Frontal cortex (tissue), 4 donors: ENCODE measurements around the gene SLC35D2. TPM values are rescaled to one million over a fixed set of nuclear protein-coding genes. Genes with fewer than 3 reads are reported as not detected.
"Not testable (repeated sequence)": the region's sequence is repeated elsewhere in the genome, so short reads cannot be mapped to it uniquely, and the experiment has no call there.

Experiments
- DNase-seq, 2 donors: peaks; one replicate each; pipeline ENCODE4 v3.0.0; 2012; ENCODE audit warnings: low spot score in 2 of 2
- FAIRE-seq: peaks from 2 replicates; lab custom pipeline; 2012; peaks lifted over from hg19 to GRCh38; lab: Jason Lieb, UNC
- total RNA-seq: library from RNA; depleted of rRNA; stranded (reverse); fragments of >200 nt; gene quantifications from one replicate; pipeline ENCODE4 v1.2.3, GENCODE V29; 2014
- donor health status: control.
- donor health status: control.
- donor health status: control.

The SLC35D2 gene
- total RNA-seq, 1 donor from 2014 or later, result 2.9 TPM

DNA sequence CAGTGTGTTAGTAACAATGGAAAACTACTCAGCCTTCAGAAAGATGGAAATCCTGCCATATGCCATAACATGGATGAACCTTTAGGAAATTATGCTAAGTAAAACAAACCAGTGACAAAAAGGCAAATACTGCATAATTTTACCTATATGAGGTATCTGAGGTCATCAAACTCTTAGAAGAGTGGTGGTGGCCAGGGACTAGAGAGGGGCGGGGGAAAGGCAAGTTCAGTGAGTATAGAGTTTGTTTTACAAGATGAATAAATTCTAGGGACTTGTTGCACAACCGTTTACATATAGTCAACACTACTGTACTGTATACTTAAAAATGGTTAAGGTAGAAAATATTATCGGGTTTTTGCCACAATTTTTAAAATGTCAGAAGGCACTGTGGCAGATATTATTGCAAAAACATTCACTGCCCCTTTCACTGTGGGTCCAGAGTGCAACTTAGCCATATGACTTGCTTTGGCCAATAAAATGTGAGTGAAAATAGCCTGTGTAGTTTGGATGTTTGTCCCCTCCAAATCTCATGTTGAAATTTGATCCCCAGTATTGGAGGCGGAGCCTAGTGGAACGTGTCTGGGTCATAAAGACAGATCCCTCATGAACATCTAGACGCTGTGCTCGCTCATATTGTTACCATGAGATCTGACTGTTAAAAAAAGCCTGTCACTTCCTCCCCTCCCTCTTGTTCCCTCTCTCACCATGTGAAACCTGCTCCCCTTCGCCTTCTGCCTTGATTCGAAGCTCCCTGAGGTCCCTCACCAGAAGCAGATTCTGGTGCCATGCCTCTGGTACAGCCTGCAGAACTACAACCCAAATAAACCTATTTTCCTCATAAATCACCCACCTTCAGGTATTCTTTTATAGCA is 25.1 kb upstream of the SLC35D2 start:
- FAIRE-seq, result no peak

DNA sequence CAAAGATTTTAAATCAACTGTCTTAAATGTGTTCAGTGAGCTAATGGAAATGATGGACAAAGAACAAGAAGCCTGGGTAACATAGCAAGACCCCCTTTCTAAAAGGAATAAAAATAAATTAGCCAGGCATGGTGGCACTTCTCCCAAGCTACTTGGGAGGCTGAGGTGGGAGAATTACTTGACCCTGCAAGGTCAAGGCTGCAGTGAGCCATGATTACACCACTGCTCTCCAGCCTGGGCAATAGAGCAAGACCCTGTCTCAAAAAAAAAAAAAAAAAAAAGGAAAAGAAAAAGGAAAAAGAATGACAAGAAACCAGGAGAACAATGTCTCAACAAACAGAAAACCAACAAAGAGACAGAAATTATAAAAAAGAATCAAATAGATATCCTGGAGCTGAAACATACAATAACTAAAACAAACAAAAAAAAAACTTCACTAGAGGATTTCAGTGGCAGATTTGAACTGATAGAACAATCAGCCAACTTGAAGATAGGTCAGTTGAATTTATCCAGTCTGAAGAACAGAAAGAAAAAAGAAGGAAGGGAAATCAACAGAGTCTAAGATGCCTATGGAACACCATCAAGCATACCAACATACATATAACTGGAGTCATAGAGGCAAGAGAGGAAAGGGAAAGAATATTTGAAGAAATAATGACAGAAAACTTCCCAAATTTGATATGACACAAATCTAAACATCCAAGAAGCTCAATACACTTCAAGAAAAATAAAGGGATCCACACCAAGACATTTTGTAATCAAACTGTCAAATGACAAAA is 16.8 kb upstream of the SLC35D2 start:
- no peak for DNase-seq

More for the DNA sequence above, 25.1 kb upstream of the SLC35D2 start:
- no peak for DNase-seq

DNA sequence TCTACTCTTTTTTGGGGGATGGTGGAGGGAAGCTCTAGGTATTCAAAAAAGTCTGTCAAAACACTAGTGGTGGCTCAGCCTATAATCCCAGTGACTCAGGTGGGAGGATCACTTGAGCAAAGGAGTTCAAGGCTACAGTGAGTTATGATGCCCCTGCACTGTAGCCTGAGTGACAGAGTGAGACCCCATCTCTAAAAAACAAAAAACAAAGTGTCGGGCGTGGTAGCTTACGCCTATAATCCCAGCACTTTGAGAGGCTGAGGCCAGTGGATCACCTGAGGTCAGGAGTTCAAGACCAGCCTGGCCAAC is 15.8 kb upstream of the SLC35D2 start:
- FAIRE-seq (no peak), DNase-seq (no peak)

More for the DNA sequence above, 16.8 kb upstream of the SLC35D2 start:
- FAIRE-seq, result no peak

DNA sequence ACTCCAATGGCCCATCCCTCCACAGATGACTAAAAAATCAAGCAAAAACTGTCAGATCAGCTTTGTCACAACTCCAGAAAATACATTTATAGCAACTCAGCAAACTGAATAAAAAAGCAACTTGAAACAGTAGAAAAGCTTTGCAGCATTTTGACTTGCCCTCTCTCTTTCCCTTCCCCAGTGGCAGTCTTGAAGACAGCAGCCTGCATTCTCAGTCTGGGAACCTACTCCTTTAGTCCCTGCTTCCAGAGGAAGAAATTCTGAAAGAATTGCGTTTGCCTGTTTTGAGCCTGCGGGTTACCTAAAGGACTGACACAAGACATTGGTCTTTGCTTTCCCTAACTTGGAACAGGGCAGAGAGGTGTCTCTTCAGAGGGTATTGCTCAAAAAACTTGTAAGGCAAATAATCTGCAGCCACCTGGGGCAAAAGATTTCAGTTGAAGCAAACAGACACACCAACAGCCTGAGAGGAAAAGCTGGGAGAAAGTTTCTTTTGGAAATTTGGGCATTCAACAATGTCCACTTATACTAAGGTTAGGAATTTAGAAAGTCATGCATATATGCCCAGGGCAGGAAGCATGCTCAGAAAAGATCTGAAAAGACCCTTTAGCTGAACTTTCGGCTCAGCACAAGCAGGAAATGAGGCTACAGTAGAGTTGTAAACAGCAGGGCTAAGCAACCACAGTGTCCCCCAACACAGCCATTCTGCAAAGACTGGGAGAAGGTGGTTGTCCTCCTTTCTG is 15.2 kb upstream of the SLC35D2 start:
- no peak for FAIRE-seq
- no peak for DNase-seq

DNA sequence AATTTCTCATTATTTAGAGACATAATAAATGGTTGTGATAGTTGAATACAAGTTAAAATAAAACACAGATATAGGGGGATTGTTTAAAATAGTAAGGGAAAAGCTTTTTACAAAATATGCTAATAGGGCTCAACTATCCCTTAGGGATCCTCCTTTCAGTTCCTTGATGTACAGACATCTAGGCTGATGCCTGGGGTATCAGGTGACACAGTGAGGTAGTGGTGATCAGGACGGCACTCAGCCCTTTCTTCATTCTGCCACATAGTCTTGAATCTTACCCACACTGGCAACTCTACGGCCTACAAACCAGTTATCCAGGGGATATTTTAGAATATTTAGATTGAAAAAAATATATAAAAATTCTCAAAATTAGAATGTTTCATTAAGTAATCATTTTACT is 12.5 kb upstream of the SLC35D2 start:
- FAIRE-seq, result no peak
- no peak for DNase-seq

DNA sequence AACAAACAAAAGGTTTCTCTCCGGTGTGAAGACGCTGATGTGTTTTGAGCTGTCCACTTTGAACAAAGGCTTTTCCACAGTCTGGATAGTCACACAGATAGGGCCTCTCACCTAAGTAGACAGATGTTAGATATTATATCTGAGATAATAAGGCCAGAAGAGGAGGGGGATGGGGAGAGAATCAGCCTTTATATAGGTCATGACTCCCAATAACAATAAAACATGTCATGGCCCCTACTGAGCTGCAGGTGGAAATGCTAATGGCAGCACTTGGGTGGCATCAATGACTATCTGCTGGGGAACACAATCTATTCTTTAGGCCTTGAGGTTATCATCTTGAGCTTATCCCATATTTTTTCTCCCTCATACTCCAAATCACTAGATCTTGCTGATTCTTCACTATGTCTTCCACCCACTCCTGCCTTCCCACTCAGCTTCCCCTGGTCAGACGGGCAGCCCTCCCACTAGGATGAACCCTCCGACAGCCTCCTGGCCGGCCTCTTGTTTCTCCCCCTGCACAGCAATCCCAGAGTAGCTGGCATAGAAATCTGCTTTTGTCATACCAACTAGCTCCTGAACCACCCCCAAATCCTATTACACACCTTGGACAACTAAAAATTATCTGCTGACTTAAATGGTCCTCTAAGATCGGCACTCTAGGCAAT is 11.5 kb upstream of the SLC35D2 start:
- no peak for DNase-seq
- FAIRE-seq, result no peak

DNA sequence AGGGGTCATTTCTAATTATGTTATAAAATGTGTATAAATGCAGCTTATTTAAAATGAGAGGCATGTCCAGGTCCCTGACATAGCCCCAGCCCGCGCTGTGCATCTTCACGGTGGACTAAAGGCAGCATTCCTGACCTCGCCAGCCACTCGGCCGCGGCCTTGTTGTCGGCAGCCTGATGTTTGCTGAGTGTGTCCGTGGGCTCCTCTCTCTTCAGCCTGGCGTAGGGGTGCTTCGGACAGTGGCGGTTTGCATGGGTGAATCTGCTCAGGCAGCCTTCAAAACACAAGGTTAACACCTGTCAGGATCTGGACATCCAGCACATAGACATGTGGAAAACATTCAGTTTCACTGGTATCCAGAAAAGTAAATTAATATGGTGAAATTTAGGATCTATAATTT is 8.8 kb upstream of the SLC35D2 start:
- DNase-seq (no peak), FAIRE-seq (no peak)

DNA sequence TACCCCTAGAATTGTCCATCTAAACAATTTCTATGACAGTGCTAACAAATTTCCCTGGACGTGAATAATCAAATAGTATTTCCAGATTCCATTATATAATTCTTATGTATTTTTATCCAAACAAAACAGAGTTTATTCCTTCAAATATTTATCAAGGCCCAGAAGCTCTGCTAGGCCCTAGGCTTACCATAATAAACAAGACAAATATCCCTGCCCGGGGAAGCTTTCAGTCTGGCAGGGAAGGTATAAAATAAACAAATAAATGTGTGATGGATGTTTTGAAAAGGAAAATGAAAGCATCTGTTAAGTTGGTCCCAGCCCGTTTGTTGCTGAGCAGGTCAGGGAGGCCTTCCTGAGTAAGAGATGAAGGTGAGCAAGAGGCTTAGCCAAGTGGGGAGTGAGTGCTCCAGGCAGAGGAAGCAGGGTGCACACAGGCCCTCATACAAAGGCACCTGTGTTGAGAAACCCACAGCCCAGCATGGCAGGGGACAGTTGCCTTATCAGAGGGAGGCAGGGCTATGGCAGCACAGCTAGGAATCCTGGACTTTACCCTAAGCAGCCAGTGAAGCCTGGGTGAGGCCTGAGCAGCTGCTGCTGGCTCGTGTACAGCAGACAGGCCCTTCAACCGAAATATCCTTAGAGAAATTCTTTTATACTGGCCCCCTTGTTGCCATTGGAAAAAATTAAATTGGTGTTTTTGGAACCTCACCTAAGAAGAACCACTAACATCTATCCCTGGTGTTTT is 7.7 kb upstream of the SLC35D2 start:
- FAIRE-seq, result no peak
- DNase-seq, result no peak

DNA sequence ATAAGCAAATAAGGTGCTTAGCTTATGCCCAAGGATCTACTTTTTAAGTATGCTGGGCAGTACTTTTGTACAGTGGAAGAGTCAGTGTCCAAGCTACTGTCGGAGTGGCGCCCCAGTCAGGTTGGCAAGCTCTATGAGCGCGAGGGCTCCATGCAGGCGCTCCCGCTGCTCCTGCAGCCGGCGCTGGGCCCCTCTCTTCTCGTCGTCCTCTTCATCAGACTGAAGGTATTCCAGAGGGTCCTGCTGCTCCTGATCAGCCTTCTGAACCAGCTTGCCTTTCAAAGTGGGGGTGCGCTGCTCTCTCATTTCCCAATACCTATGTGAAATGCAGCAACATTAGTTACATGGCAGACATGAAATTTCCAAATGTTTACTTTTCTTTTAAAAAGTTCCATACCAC is 4.6 kb upstream of the SLC35D2 start:
- DNase-seq, result no peak
- no peak for FAIRE-seq

DNA sequence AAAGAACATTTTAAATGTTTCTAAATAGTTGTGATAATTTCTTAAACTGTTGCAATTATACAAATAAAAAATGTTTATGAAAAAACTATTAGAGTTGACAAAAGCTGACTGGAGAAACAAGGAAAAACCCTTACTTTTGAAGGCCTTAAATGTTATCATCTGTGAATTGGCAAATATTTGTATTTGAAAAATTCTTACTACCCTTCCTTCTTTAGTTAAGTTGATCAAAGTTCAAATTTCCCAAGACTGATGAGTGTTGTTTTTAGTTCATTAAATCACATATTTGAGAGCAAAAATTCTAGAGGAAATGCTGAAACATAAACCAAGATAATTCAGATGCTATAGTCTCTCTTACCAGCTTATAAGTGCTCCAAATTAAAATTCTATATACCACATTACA is 2.6 kb upstream of the SLC35D2 start:
- DNase-seq (no peak), FAIRE-seq (no peak)

DNA sequence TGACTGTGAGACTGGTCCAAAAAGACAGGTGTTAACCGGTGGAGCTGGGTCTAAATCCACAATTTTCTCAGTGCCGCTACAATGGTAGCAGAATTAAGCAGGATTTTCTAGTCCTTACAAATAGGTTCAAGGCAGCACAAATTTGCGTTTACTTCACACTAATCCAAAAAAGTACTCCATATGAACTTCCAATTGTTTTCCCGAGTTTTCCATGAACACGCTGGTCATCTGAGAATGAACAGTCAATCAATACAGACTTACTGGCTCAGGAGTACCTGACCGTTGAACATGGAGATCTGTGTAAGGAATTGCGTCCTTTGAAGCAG is 709 bp downstream of the SLC35D2 start:
- DNase-seq, result no peak
- no peak for FAIRE-seq

DNA sequence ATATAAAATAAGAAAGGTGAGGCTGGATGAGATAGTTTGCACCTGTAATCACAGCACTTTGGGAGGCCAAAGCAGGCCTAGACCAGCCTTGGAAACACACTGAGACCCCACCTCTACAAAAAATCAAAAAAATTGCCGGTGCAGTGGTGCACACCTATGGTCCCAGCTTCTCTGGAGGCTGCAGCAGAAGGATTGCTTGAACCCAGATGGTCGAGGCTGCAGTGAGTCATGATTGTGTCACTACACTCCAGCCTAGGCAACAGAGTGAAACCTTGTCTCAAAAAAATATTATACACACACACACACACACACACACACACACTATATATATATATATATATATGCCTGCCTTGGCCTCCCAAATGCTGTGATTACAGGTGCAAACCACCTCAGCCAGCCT is 1.3 kb downstream of the SLC35D2 start:
- FAIRE-seq (no peak), DNase-seq (no peak)

DNA sequence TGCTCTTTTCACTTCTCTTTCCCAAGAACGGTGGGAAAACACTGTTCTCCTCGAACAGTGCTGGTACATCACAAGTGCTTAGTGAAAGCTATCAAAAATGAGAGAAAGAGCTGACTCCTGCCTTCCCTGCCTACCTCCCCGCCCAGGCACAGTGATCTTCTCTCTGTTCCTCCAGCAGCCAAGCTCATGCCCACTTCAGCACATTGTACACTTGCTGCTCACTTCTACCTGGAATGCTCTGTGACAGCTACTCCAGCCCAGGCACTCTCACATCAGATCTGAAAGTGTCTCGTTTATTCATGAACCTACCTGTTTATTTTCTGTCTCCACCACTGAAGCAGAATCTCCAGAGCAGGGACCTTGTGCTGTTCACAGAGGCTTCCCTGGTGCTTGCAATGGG is 1.8 kb downstream of the SLC35D2 start:
- no peak for FAIRE-seq
- DNase-seq, result no peak

DNA sequence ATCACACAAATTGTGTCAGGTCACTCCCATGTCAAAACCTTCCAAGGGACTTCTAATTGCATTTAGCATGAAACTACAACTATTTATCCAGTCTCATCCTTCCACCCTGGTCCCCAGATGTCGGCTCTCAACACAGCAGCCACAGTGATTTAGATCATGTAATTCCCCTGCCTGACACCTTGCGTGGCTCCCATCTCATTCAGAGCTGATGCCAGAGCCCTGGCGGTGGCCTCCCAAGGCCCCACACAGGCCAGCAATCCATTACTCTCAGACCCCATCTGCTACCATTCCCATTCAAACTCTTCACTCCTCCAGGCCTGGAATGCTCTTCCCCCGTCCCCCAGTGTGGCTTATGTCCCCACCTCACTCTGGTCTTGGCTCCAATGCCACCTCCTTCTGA is 2.4 kb downstream of the SLC35D2 start:
- DNase-seq, result no peak
- no peak for FAIRE-seq

DNA sequence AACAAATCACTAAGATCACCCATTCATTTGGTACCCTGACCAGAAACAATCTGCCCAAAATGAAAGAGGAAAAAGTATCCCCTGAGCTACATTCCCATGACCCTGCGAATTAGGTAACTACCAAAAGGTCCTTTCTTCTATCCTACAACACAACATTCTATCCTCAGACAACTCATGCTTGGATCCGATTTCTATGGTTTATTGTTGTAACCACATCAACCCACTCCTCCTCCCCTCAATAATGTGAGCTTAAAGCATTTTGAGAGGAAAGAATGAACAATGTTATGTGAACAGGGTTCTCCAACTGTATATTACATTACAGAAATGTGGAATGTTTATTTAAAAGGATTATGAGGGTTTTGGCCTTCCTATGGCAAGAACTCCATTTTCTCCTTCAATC is 4.0 kb downstream of the SLC35D2 start:
- no peak for DNase-seq

DNA sequence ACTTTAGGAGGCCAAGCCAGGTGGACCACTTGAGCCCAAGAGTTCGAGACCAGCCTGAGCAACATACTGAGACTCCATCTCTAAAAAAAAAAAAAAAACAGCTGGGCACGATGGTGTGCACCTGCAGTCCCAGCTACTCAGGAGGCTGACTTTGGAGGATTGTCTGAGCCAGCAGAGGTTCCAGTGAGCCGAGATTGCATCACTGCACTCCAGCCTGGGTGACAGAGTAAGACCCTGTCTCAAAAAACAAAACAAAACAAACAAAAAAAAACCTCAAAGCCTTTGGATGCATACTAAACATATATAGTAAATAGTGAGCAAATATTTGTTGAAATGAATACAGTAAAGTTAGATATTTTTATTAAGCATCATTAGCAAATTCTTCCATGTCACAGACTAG is 5.3 kb downstream of the SLC35D2 start:
- DNase-seq (no peak), FAIRE-seq (no peak)

More for the DNA sequence above, 4.0 kb downstream of the SLC35D2 start:
- no peak for FAIRE-seq

DNA sequence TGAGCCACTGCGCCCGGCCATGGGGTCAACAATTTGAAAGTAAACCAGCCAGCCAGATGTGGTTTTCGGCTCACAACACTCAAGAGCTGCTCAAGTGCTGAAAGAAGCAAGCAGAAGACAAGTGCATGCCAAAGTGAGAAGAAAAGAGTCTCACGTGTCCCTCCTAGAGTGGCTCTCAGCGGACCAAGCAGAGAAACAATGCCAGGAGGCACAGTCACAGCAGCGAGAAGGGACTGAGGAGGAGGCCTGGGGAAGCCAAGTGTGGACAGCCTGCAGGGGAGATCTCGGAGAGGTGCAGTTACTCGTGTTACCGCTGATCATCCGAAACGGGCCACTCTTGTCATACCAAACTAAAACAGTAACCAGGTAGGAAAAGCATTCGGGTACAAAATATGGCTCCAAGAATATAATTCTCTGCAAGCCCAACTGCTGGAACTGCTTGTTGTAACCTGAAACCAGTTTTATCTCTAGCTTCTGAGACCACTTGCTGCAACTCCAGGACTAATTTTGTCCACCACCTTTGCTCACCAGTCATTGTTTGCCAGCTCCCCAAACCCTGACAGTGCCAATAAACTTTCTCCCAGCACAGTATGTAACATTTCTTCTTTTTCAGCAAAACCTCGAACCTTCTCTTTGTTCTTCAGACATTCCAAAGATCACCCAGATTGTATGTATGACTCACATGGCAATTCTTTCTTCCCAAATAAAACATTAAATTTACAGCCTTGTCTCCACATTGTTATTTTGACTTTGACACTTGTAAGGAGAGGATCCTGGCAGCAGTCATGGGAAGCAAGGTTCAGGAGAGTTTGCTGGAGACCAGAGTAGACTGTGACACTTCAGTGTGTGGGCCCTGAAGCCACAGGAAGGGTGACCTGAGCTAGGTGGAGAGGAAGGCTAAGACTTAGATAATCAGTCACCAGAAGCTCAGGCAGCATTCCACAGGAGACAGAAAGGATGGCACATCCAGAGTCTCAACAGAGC is 6.3 kb downstream of the SLC35D2 start:
- no peak for FAIRE-seq
- no peak for DNase-seq

DNA sequence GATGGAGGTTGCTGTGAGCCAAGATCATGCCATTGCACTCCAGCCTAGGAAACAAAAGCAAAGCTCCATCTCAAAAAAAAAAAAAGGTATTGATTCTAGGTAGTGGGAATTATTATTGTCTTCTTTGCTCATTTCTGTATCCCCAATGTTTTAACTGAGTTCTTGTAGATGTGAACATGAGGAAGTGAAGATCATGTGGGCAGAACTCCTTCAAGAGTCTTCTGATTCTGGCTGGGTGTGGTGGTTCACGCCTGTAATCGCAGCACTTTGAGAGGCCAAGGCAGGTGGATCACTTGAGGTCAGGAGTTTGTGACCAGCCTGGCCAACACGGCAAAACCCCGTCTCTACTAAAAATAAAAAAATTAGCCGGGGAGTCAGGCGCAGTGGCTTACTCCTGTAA is 8.0 kb downstream of the SLC35D2 start:
- not testable (repeated sequence) for FAIRE-seq, DNase-seq
